WI38 (cell line): ENCODE results near the gene F7.
"Not testable (repeated sequence)": the region's sequence is repeated elsewhere in the genome, so short reads cannot be mapped to it uniquely, and the experiment has no call there.

Source experiments
- H3K4me3 ChIP-seq: 2 replicates; pipeline ENCODE4 v1.5.1; 2011; ENCODE audit warnings: low read depth, mild to moderate bottlenecking, control low read depth, low read length
- CTCF ChIP-seq: IDR thresholded peaks from 2 replicates; pipeline ENCODE4 v1.5.1; 2012; ENCODE audit warnings: low read depth, mild to moderate bottlenecking, control low read depth, low read length

The F7 gene

GRCh38 chr13:113078902-113079780, 26.4 kb upstream of the F7 start:
- TF ChIP-seq CTCF: no peak
- no peak overlapping the region for H3K4me3 ChIP-seq

- H3K4me3 ChIP-seq: not testable (repeated sequence)
Observed at GRCh38 chr13:113079781-113080080, 25.9 kb upstream of the F7 start.

GRCh38 chr13:113080361-113080831, 25.2 kb upstream of the F7 start:
- no peak overlapping the region for H3K4me3 ChIP-seq
- TF ChIP-seq CTCF: no peak

- H3K4me3 ChIP-seq: no peak overlapping the region
- no peak for TF ChIP-seq CTCF
Observed at GRCh38 chr13:113080901-113081521, 24.6 kb upstream of the F7 start.

- no peak for TF ChIP-seq CTCF
- H3K4me3 ChIP-seq: no peak overlapping the region
Observed at GRCh38 chr13:113082198-113083021, 23.2 kb upstream of the F7 start.

- TF ChIP-seq CTCF: no peak
- no peak overlapping the region for H3K4me3 ChIP-seq
Observed at GRCh38 chr13:113083022-113083373, 22.6 kb upstream of the F7 start.

- H3K4me3 ChIP-seq: no peak overlapping the region
- no peak for TF ChIP-seq CTCF
Observed at GRCh38 chr13:113083402-113084061, 22.1 kb upstream of the F7 start.
